IMR-90 (cell line): ENCODE measurements around the gene FAHD1. TPM values are rescaled to one million over a fixed set of nuclear protein-coding genes. Genes with fewer than 3 reads are reported as not detected.

Experiments
- ATAC-seq: fragments of 200-7000 bp; cut with Tn5 transposase; 2 replicates; pipeline ENCODE4 v1.9.1; 2020; ENCODE audit warnings: low read depth, mild to moderate bottlenecking, moderate library complexity
- BruUV-seq: library from RNA; stranded (reverse); fragments of 400-500 nt; replicated peaks from 2 replicates; lab custom pipeline; 2021; lab: Mats Ljungman, UMichigan
- CTCF ChIA-PET: fragments of 300-600 bp; formaldehyde crosslinking; extraction: SDS; loops from one replicate; lab custom pipeline; 2021; ENCODE audit warnings: antibody characterized with exemption; lab: Yijun Ruan, JAX
- POLR2A ChIA-PET: fragments of 300-600 bp; sonication (Branson Sonifier 250); formaldehyde crosslinking; loops from one replicate; lab custom pipeline; 2022; ENCODE audit warnings: antibody characterized with exemption; ENCODE audit not compliant: unreplicated experiment; lab: Charles Lee
- DNase-seq: peaks from one replicate; pipeline ENCODE4 v3.0.0; 2013
- H2AFZ ChIP-seq: replicated peaks from 2 replicates; pipeline ENCODE3; 2013; ENCODE audit warnings: low read length, mild to moderate bottlenecking; ENCODE audit not compliant: poor library complexity
- H2AK5ac ChIP-seq: 2 replicates; pipeline ENCODE4 v1.6.1; 2013; ENCODE audit warnings: low read depth, low read length, inconsistent platforms
- H2AK9ac ChIP-seq: replicated peaks from 2 replicates; pipeline ENCODE3; 2013; ENCODE audit warnings: mild to moderate bottlenecking, low read depth, low read length, moderate library complexity; ENCODE audit not compliant: poor library complexity
- H2BK120ac ChIP-seq: 2 replicates; pipeline ENCODE4 v1.6.1; 2013; ENCODE audit warnings: low read depth, low read length, inconsistent platforms
- H2BK15ac ChIP-seq: 3 replicates; pipeline ENCODE4 v1.6.1; 2013; ENCODE audit warnings: low read depth, low read length, inconsistent platforms
- H2BK20ac ChIP-seq: 2 replicates; pipeline ENCODE4 v1.6.1; 2013; ENCODE audit warnings: low read depth, mild to moderate bottlenecking, inconsistent platforms, low read length, moderate library complexity
- H2BK5ac ChIP-seq: 2 replicates; pipeline ENCODE4 v1.6.1; 2013; ENCODE audit warnings: mild to moderate bottlenecking, low read depth, low read length, inconsistent platforms; ENCODE audit not compliant: poor library complexity, severe bottlenecking
- H3K14ac ChIP-seq: replicated peaks from 2 replicates; pipeline ENCODE4 v1.6.1; 2013; ENCODE audit warnings: low read depth, low read length, inconsistent platforms
- H3K18ac ChIP-seq: 2 replicates; pipeline ENCODE4 v1.6.1; 2013; ENCODE audit warnings: low read depth, low read length, control low read depth
- H3K23ac ChIP-seq: 2 replicates; pipeline ENCODE4 v1.6.1; 2013; ENCODE audit warnings: low read depth, low read length, inconsistent platforms
- H3K27ac ChIP-seq: 2 replicates; pipeline ENCODE4 v1.5.1; 2013; ENCODE audit warnings: mild to moderate bottlenecking, control low read depth, low read length; ENCODE audit not compliant: insufficient read depth
- H3K27me3 ChIP-seq: 2 replicates; pipeline ENCODE4 v1.6.1; 2013; ENCODE audit warnings: low read length; ENCODE audit not compliant: control insufficient read depth, insufficient read depth
- H3K36me3 ChIP-seq: 2 replicates; pipeline ENCODE4 v1.6.1; 2013; ENCODE audit warnings: low read length, mixed read lengths; ENCODE audit not compliant: control insufficient read depth, insufficient read depth
- H3K4ac ChIP-seq: 2 replicates; pipeline ENCODE4 v1.6.1; 2013; ENCODE audit warnings: low read depth, low read length, inconsistent platforms
- H3K4me1 ChIP-seq: 2 replicates; pipeline ENCODE4 v1.6.1; 2013; ENCODE audit warnings: low read length, mixed read lengths; ENCODE audit not compliant: control insufficient read depth, insufficient read depth
- H3K4me2 ChIP-seq: 2 replicates; pipeline ENCODE4 v1.6.1; 2013; ENCODE audit warnings: low read depth, mild to moderate bottlenecking, control low read depth, low read length, moderate library complexity
- H3K4me3 ChIP-seq: 2 replicates; pipeline ENCODE4 v1.5.1; 2013; ENCODE audit warnings: low read depth, mild to moderate bottlenecking, control low read depth, low read length, moderate library complexity; ENCODE audit not compliant: insufficient read depth
- H3K56ac ChIP-seq: 2 replicates; pipeline ENCODE4 v1.6.1; 2013; ENCODE audit warnings: low read length, inconsistent platforms; ENCODE audit not compliant: insufficient read depth; ENCODE audit errors: extremely low read depth
- H3K79me1 ChIP-seq, 2 experiments: 2 replicates each; pipeline ENCODE4 v1.6.1; 2013; ENCODE audit warnings: low read length in 2 of 2, inconsistent platforms in 1 of 2, low read depth in 1 of 2
- H3K9ac ChIP-seq: 2 replicates; pipeline ENCODE4 v1.6.1; 2013; ENCODE audit warnings: low read depth, low read length, control low read depth
- H3K9me1 ChIP-seq: 2 replicates; pipeline ENCODE4 v1.6.1; 2013; ENCODE audit warnings: low read length, inconsistent platforms; ENCODE audit not compliant: insufficient read depth
- H3K9me3 ChIP-seq: 2 replicates; pipeline ENCODE4 v1.6.1; 2013; ENCODE audit warnings: low read length; ENCODE audit not compliant: control insufficient read depth, insufficient read depth
- H4K20me1 ChIP-seq: 2 replicates; pipeline ENCODE4 v1.6.1; 2013; ENCODE audit warnings: low read length, inconsistent platforms; ENCODE audit not compliant: insufficient read depth
- H4K5ac ChIP-seq: 2 replicates; pipeline ENCODE4 v1.6.1; 2013; ENCODE audit warnings: mild to moderate bottlenecking, low read depth, low read length, control low read depth
- H4K8ac ChIP-seq, 2 experiments: 2 replicates each; pipeline ENCODE4 v1.6.1; 2013; ENCODE audit warnings: low read depth in 2 of 2, low read length in 2 of 2, control low read depth in 1 of 2, inconsistent platforms in 1 of 2
- H4K91ac ChIP-seq: 2 replicates; pipeline ENCODE4 v1.6.1; 2013; ENCODE audit warnings: low read depth, low read length, inconsistent platforms; ENCODE audit not compliant: insufficient read depth
- BHLHE40 ChIP-seq: fragments of 150-350 bp; IDR thresholded peaks from 2 replicates; pipeline ENCODE4 v1.6.1; 2016; ENCODE audit warnings: mild to moderate bottlenecking, low read depth, low read length
- CTCF ChIP-seq: conservative IDR thresholded peaks from 2 replicates; pipeline ENCODE4 v1.5.1; 2012; ENCODE audit warnings: mild to moderate bottlenecking, low read depth, low read length, improper control_type of control experiment
- RFX5 ChIP-seq: IDR thresholded peaks from 2 replicates; pipeline ENCODE4 v1.8.0; 2012; ENCODE audit warnings: low read depth, mild to moderate bottlenecking, low read length, moderate library complexity
- WGBS, 2 experiments: methylation state at CpG; one replicate each; pipeline versions ENCODE4 v1.1.5 to v1.1.7; 2013; ENCODE audit warnings: missing lambda C conversion rate in 2 of 2; ENCODE audit not compliant: insufficient read length in 1 of 2; ENCODE audit errors: extremely low coverage in 2 of 2; 5-methylcytosine and 5-hydroxymethylcytosine counted together
- dilution Hi-C: fragments of 300-500 bp; cut with HindIII; formaldehyde crosslinking; loops from one replicate; pipeline ENCODE4 v1.14.3; 2018; ENCODE audit warnings: low sequenced_read_pairs; ENCODE audit not compliant: unreplicated experiment
- in situ Hi-C: fragments of 300-500 bp; cut with MboI; formaldehyde crosslinking; loops from 3 replicates; pipeline ENCODE4 v1.14.3; 2019; ENCODE audit warnings: low sequenced_read_pairs, inconsistent platforms, mixed read lengths
- intact Hi-C: fragments of 100-400 bp; cut with micrococcal nuclease; formaldehyde crosslinking; loops from 2 replicates; pipeline ENCODE4 v1.10.0; 2022
- polyA plus RNA-seq, 3 experiments: library from polyadenylated mRNA; depleted of rRNA; stranded (reverse); fragments of >200 nt; gene quantifications; 2 replicates each; pipeline ENCODE4 v1.2.3, GENCODE V29; 2012; ENCODE audit warnings: low replicate concordance in 1 of 3
- total RNA-seq: library from RNA; depleted of rRNA; stranded (reverse); fragments of >200 nt; gene quantifications from 2 replicates; pipeline ENCODE4 v1.2.3, GENCODE V29; 2012

FAHD1 gene
- total and polyA plus RNA-seq, 2 of the 4 experiments (the other 2 are of a cell fraction) = 65.3 to 85.9 TPM

- Histone ChIP-seq H2AFZ (peak overlapping the region; percentile 88), H4K20me1 (peaks cover 40% of the 10 kb centered on the region), H3K14ac (no peak overlapping the region), H3K27me3 (no peaks in the 10 kb centered on the region), H2BK20ac (no peak overlapping the region), H3K4ac (peak overlapping the region; percentile 0; the same call in 1 of the 2 replicates), H3K27ac (peak overlapping the region; percentile 12; the same call in 1 of the 2 replicates), H2BK120ac (no peak overlapping the region), H2AK9ac (peak overlapping the region; percentile 88), H3K4me2 (peak overlapping the region; percentile 75), H3K79me1 (peaks cover 17 to 66% of the 10 kb centered on the region in 2 experiments), H3K56ac (no peak overlapping the region), H3K4me3 (peak overlapping the region; percentile 79), H3K4me1 (peaks cover 3% of the 10 kb centered on the region; the same call in 1 of the 2 replicates), H2BK15ac (no peak overlapping the region), H3K23ac (no peak overlapping the region), H3K9ac (peak overlapping the region; percentile 66), H4K5ac (no peak overlapping the region), H2BK5ac (no peak overlapping the region), H4K8ac (no peak overlapping the region), H3K36me3 (peaks cover 32% of the 10 kb centered on the region), H3K9me3 (no peaks in the 10 kb centered on the region), H3K18ac (no peak overlapping the region), H4K91ac (no peak overlapping the region), H3K9me1 (peaks cover 7% of the 10 kb centered on the region; the same call in 1 of the 2 replicates), H2AK5ac (no peak overlapping the region)
- 1% methylated on average over 27 of the region's 70 CpGs; no CpG with 5 or more reads in 1 of the 2 experiments for WGBS, 2 experiments
- ChIA-PET POLR2A (no interaction called here), CTCF (interaction anchor here (1.2 kb wide), 1 partner anchor 141 kb away, joined by 3 read pairs; no protein-coding TSS in a partner anchor)
- intact Hi-C loops = loop anchor here (5.0 kb wide), 1 partner anchor 45 kb away; the partner anchor contains the start of genes FAHD1 and HAGH
- dilution Hi-C loops = no loop called here
- BruUV-seq = no TSS peak
- in situ Hi-C loops = no loop called here
- ATAC-seq (peak; percentile 21), DNase-seq (peak; percentile 6)
- TF ChIP-seq BHLHE40 = no peak
- no peak for TF ChIP-seq RFX5
- TF ChIP-seq CTCF = 0 out of 2 replicates have a peak, but pooled peaks have one; percentile 5
Measured at GRCh38 chr16:1781758-1782407, 45.1 kb upstream of the FAHD1 start.
